ENCODE measurements around the gene PTER.

The PTER gene

GRCh38 chr10:16470747-16471146, 33.9 kb downstream of the PTER start:
- no peak for DNase-seq (ENCODE audit: low read depth)

GRCh38 chr10:16472828-16473227, 36.0 kb downstream of the PTER start:
- no peak for DNase-seq (ENCODE audit: low read depth)

- DNase-seq (ENCODE audit: low read depth): no peak
Observed at GRCh38 chr10:16477757-16478156, 40.9 kb downstream of the PTER start.

- no peak for DNase-seq (ENCODE audit: low read depth)
Observed at GRCh38 chr10:16478801-16479200, 42.0 kb downstream of the PTER start.

GRCh38 chr10:16481052-16481728, 44.4 kb downstream of the PTER start:
- peak; percentile 8 for DNase-seq (ENCODE audit: low read depth)

- DNase-seq (ENCODE audit: low read depth): no peak
Observed at GRCh38 chr10:16483241-16483917, 46.6 kb downstream of the PTER start.

GRCh38 chr10:16490511-16490910, 53.7 kb downstream of the PTER start:
- no peak for DNase-seq (ENCODE audit: low read depth)

GRCh38 chr10:16491933-16492332, 55.1 kb downstream of the PTER start:
- DNase-seq (ENCODE audit: low read depth): no peak

GRCh38 chr10:16493884-16494536, 57.2 kb downstream of the PTER start:
- DNase-seq (ENCODE audit: low read depth): no peak

- no peak for DNase-seq (ENCODE audit: low read depth)
Observed at GRCh38 chr10:16497911-16498310, 61.1 kb downstream of the PTER start.

- no peak for DNase-seq (ENCODE audit: low read depth)
Observed at GRCh38 chr10:16505161-16505560, 68.4 kb downstream of the PTER start.

GRCh38 chr10:16509996-16510395, 73.2 kb downstream of the PTER start:
- DNase-seq (ENCODE audit: low read depth): no peak

- DNase-seq (ENCODE audit: low read depth): no peak
Observed at GRCh38 chr10:16510843-16511242, 74.0 kb downstream of the PTER start.

GRCh38 chr10:16518822-16519221, 82.0 kb downstream of the PTER start:
- no peak for DNase-seq (ENCODE audit: low read depth)

- no peak for DNase-seq (ENCODE audit: low read depth)
Observed at GRCh38 chr10:16519250-16519907, 82.6 kb downstream of the PTER start.

GRCh38 chr10:16519908-16520861, 83.4 kb downstream of the PTER start:
- no peak for DNase-seq (ENCODE audit: low read depth)

- peak; percentile 14 for DNase-seq (ENCODE audit: low read depth)
Observed at GRCh38 chr10:16520900-16521299, 84.1 kb downstream of the PTER start.

GRCh38 chr10:16521311-16522016, 84.7 kb downstream of the PTER start, which contains the start of gene C1QL3:
C1QL3 (minus strand) TSS chr10:16521879; CDS start chr10:16521065, 814 bp downstream.
- DNase-seq (ENCODE audit: low read depth): peak; percentile 24

- no peak for DNase-seq (ENCODE audit: low read depth)
Observed at GRCh38 chr10:16527452-16527851, 90.6 kb downstream of the PTER start.

GRCh38 chr10:16529853-16530252, 93.0 kb downstream of the PTER start:
- DNase-seq (ENCODE audit: low read depth): no peak

- no peak for DNase-seq (ENCODE audit: low read depth)
Observed at GRCh38 chr10:16536155-16536554, 99.3 kb downstream of the PTER start.

Data from fibroblast of gingiva (primary cell).